HepG2 (cell line): Measurements from ENCODE around the gene NTSR2. TPM values are rescaled to one million over a fixed set of nuclear protein-coding genes. Genes with fewer than 3 reads are reported as not detected.

ENCODE experiments used
- CENPX ChIP-seq: sonication (generic); formaldehyde crosslinking; IDR thresholded peaks from 2 replicates; pipeline ENCODE4 v1.9.0; 2021; ENCODE audit warnings: mild to moderate bottlenecking, missing genetic modification reagents, moderate library complexity
- CREM ChIP-seq, 2 experiments: sonication (generic) in 1 of 2; formaldehyde crosslinking in 1 of 2; IDR thresholded peaks; 2 replicates each; pipeline versions ENCODE4 v1.4.0 to v1.6.1; 2016 to 2020; ENCODE audit warnings: antibody characterized with exemption in 1 of 2, mild to moderate bottlenecking in 1 of 2, missing genetic modification reagents in 1 of 2
- ELF3 ChIP-seq: IDR thresholded peaks from 2 replicates; pipeline ENCODE4 v1.6.1; 2016; ENCODE audit warnings: missing genetic modification reagents, missing compliant biosample characterization
- KAT8 ChIP-seq: IDR thresholded peaks from 2 replicates; pipeline ENCODE4 v1.6.1; 2016; ENCODE audit warnings: missing genetic modification reagents, missing compliant biosample characterization
- KDM1A ChIP-seq: IDR thresholded peaks from 2 replicates; pipeline ENCODE4 v1.6.1; 2016; ENCODE audit warnings: missing compliant biosample characterization
- MAF1 ChIP-seq: sonication (generic); formaldehyde crosslinking; IDR thresholded peaks from 2 replicates; pipeline ENCODE4 v1.5.0; 2020; ENCODE audit warnings: missing genetic modification reagents, borderline replicate concordance
- MEIS2 ChIP-seq: sonication (generic); formaldehyde crosslinking; IDR thresholded peaks from 2 replicates; pipeline ENCODE4 v1.9.0; 2021; ENCODE audit warnings: mild to moderate bottlenecking, missing genetic modification reagents
- MIER2 ChIP-seq: IDR thresholded peaks from 2 replicates; pipeline ENCODE4 v1.6.1; 2016; ENCODE audit warnings: missing biosample characterization, missing genetic modification reagents
- RAD21 ChIP-seq: fragments of 450-650 bp; formaldehyde crosslinking; IDR thresholded peaks from 2 replicates; pipeline ENCODE4 v1.5.0; 2020; ENCODE audit warnings: mild to moderate bottlenecking
- RAD51 ChIP-seq: fragments of 450-650 bp; IDR thresholded peaks from 2 replicates; pipeline ENCODE4 v1.6.1; 2016; ENCODE audit warnings: borderline replicate concordance
- RFX5 ChIP-seq: IDR thresholded peaks from 2 replicates; pipeline ENCODE4 v1.6.1; 2011; ENCODE audit warnings: low read depth, low read length, improper control_type of control experiment
- RFXAP ChIP-seq: sonication (generic); formaldehyde crosslinking; IDR thresholded peaks from 2 replicates; pipeline ENCODE4 v1.4.0; 2020; ENCODE audit warnings: missing genetic modification reagents, borderline replicate concordance
- SRSF9 ChIP-seq: fragments of 200-400 bp; formaldehyde crosslinking; IDR thresholded peaks from 2 replicates; pipeline ENCODE4 v1.6.1; 2018; ENCODE audit warnings: borderline replicate concordance, mild to moderate bottlenecking, low read depth, low read length; ENCODE audit not compliant: insufficient read depth, poor library complexity, severe bottlenecking
- TAF1 ChIP-seq: sonication (generic); formaldehyde crosslinking; IDR thresholded peaks from 2 replicates; pipeline ENCODE4 v1.4.0; 2020; ENCODE audit warnings: missing genetic modification reagents
- TEAD2 ChIP-seq: sonication (generic); formaldehyde crosslinking; IDR thresholded peaks from 2 replicates; pipeline ENCODE4 v1.9.0; 2021; ENCODE audit warnings: missing genetic modification reagents
- ZBTB38 ChIP-seq: sonication (generic); formaldehyde crosslinking; IDR thresholded peaks from 2 replicates; pipeline ENCODE4 v1.5.1; 2020; ENCODE audit warnings: mild to moderate bottlenecking, missing genetic modification reagents
- ZKSCAN5 ChIP-seq: sonication (generic); formaldehyde crosslinking; IDR thresholded peaks from 2 replicates; pipeline ENCODE4 v1.5.1; 2020; ENCODE audit warnings: mild to moderate bottlenecking, missing genetic modification reagents
- ZNF121 ChIP-seq: sonication (generic); formaldehyde crosslinking; IDR thresholded peaks from 2 replicates; pipeline ENCODE4 v1.5.0; 2020; ENCODE audit warnings: mild to moderate bottlenecking, missing genetic modification reagents
- ZNF333 ChIP-seq: sonication (generic); formaldehyde crosslinking; IDR thresholded peaks from 2 replicates; pipeline ENCODE4 v1.4.0; 2020; ENCODE audit warnings: mild to moderate bottlenecking, missing genetic modification reagents, borderline replicate concordance
- polyA plus RNA-seq, 8 experiments: library from polyadenylated mRNA; depleted of rRNA in 3 of 8; stranded (reverse) in 7 of 8; unstranded in 1 of 8; fragments of >200 nt; fragmentation: Illumina TruSeq in 4 of 8; extraction: Trizol in 4 of 8; gene quantifications; 2 replicates each; pipeline versions ENCODE4 v1.2.1 to v1.2.3, GENCODE V29; 2011 to 2016; ENCODE audit warnings: low read depth in 4 of 8, missing spikeins in 1 of 8, mixed read lengths in 1 of 8; ENCODE audit not compliant: insufficient read depth in 1 of 8
- total RNA-seq, 5 experiments: library from RNA; depleted of rRNA; stranded (reverse); fragments of >200 nt; fragmentation: Illumina TruSeq; extraction: Trizol; gene quantifications; 2 replicates each; pipeline ENCODE4 v1.2.3, GENCODE V29; 2016; ENCODE audit warnings: low read depth in 1 of 5
- TF ChIP-seq, protein P1 (sequence below): sonication (generic); formaldehyde crosslinking; IDR thresholded peaks from one replicate; pipeline ENCODE4 v1.5.1; 2020; ENCODE audit warnings: mild to moderate bottlenecking, missing genetic modification reagents; ENCODE audit errors: not compliant biosample characterization
- TF ChIP-seq, protein P2 (sequence below): sonication (generic); formaldehyde crosslinking; IDR thresholded peaks from 2 replicates; pipeline ENCODE4 v1.5.0; 2020; ENCODE audit warnings: missing genetic modification reagents

Gene NTSR2
- total and polyA plus RNA-seq, 2 of the 13 experiments (the other 11 are each of a cell fraction or from before 2014, with no cell fraction given), result not detected

- TF ChIP-seq, protein P1, sequence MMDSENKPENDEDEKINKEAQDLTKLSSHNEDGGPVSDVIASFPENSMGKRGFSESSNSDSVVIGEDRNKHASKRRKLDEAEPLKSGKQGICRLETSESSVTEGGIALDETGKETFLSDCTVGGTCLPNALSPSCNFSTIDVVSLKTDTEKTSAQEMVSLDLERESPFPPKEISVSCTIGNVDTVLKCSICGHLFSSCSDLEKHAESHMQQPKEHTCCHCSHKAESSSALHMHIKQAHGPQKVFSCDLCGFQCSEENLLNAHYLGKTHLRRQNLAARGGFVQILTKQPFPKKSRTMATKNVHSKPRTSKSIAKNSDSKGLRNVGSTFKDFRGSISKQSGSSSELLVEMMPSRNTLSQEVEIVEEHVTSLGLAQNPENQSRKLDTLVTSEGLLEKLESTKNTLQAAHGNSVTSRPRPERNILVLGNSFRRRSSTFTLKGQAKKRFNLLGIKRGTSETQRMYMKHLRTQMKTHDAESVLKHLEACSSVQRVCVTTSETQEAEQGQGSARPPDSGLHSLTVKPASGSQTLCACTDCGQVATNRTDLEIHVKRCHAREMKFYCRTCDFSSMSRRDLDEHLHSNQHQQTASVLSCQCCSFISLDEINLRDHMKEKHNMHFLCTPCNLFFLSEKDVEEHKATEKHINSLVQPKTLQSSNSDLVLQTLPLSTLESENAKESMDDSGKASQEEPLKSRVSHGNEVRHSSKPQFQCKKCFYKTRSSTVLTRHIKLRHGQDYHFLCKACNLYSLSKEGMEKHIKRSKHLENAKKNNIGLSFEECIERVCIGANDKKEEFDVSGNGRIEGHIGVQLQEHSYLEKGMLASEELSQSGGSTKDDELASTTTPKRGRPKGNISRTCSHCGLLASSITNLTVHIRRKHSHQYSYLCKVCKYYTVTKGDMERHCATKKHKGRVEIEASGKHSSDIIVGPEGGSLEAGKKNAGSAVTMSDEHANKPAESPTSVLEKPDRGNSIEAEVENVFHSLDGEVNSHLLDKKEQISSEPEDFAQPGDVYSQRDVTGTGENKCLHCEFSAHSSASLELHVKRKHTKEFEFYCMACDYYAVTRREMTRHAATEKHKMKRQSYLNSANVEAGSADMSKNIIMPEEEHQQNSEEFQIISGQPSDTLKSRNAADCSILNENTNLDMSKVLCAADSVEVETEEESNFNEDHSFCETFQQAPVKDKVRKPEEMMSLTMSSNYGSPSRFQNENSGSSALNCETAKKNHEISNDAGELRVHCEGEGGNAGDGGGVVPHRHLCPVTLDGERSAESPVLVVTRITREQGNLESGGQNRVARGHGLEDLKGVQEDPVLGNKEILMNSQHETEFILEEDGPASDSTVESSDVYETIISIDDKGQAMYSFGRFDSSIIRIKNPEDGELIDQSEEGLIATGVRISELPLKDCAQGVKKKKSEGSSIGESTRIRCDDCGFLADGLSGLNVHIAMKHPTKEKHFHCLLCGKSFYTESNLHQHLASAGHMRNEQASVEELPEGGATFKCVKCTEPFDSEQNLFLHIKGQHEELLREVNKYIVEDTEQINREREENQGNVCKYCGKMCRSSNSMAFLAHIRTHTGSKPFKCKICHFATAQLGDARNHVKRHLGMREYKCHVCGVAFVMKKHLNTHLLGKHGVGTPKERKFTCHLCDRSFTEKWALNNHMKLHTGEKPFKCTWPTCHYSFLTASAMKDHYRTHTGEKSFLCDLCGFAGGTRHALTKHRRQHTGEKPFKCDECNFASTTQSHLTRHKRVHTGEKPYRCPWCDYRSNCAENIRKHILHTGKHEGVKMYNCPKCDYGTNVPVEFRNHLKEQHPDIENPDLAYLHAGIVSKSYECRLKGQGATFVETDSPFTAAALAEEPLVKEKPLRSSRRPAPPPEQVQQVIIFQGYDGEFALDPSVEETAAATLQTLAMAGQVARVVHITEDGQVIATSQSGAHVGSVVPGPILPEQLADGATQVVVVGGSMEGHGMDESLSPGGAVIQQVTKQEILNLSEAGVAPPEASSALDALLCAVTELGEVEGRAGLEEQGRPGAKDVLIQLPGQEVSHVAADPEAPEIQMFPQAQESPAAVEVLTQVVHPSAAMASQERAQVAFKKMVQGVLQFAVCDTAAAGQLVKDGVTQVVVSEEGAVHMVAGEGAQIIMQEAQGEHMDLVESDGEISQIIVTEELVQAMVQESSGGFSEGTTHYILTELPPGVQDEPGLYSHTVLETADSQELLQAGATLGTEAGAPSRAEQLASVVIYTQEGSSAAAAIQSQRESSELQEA, result no peak
- TF ChIP-seq ZNF333 (CRISPR knock-in tag) (0 out of 2 replicates have a peak, but pooled peaks have one; percentile 54), RAD51 (no peak), TEAD2 (CRISPR knock-in tag) (no peak), MAF1 (CRISPR knock-in tag) (no peak), RAD21 (CRISPR knock-in tag) (no peak), ZBTB38 (0 out of 2 replicates have a peak, but pooled peaks have one; percentile 13), KAT8 (CRISPR knock-in tag) (peak; percentile 53; the same call in 1 of the 2 replicates), TAF1 (CRISPR knock-in tag) (peak; percentile 29; the same call in 1 of the 2 replicates), MEIS2 (CRISPR knock-in tag) (no peak), CREM (IDR thresholded peaks at IDR 0.05) (0 out of 2 replicates have a peak, but pooled peaks have one; percentile 14), CREM (CRISPR knock-in tag; IDR thresholded peaks at IDR 0.05) (no peak), RFXAP (no peak), MIER2 (CRISPR knock-in tag) (no peak; the same call in 1 of the 2 replicates), ELF3 (no peak), KDM1A (no peak), RFX5 (no peak), SRSF9 (no peak), ZNF121 (CRISPR knock-in tag) (no peak; the same call in 1 of the 2 replicates), CENPX (no peak), ZKSCAN5 (CRISPR knock-in tag) (no peak)
- TF ChIP-seq, protein P2, sequence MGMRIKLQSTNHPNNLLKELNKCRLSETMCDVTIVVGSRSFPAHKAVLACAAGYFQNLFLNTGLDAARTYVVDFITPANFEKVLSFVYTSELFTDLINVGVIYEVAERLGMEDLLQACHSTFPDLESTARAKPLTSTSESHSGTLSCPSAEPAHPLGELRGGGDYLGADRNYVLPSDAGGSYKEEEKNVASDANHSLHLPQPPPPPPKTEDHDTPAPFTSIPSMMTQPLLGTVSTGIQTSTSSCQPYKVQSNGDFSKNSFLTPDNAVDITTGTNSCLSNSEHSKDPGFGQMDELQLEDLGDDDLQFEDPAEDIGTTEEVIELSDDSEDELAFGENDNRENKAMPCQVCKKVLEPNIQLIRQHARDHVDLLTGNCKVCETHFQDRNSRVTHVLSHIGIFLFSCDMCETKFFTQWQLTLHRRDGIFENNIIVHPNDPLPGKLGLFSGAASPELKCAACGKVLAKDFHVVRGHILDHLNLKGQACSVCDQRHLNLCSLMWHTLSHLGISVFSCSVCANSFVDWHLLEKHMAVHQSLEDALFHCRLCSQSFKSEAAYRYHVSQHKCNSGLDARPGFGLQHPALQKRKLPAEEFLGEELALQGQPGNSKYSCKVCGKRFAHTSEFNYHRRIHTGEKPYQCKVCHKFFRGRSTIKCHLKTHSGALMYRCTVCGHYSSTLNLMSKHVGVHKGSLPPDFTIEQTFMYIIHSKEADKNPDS (CRISPR knock-in tag), result no peak
These were observed 10.3 kb upstream of the NTSR2 start (continued) for GRCh38 chr2:11680182-11680900.
